Mesodermal cell (in vitro differentiated cells): ENCODE data around the gene APLF.
"Not testable (repeated sequence)": the region's sequence is repeated elsewhere in the genome, so short reads cannot be mapped to it uniquely, and the experiment has no call there.

Experiments
- H3K27ac ChIP-seq: 2 replicates; pipeline ENCODE4 v1.7.0; 2013; ENCODE audit warnings: mild to moderate bottlenecking, low read depth, low read length, moderate library complexity; ENCODE audit not compliant: severe bottlenecking
- H3K36me3 ChIP-seq: 2 replicates; pipeline ENCODE4 v1.7.1; 2013; ENCODE audit warnings: mild to moderate bottlenecking, low read length, moderate library complexity; ENCODE audit not compliant: control insufficient read depth, insufficient read depth
- H3K4me1 ChIP-seq: one replicate; pipeline ENCODE4 v1.7.1; 2013; ENCODE audit warnings: mild to moderate bottlenecking, low read length; ENCODE audit not compliant: insufficient read depth, control insufficient read depth, poor library complexity, severe bottlenecking
- H3K4me3 ChIP-seq: 2 replicates; pipeline ENCODE4 v1.7.0; 2013; ENCODE audit warnings: low read length, control low read depth, mild to moderate bottlenecking; ENCODE audit not compliant: insufficient read depth, poor library complexity, severe bottlenecking; ENCODE audit errors: extremely low read depth
- H3K9me3 ChIP-seq: 2 replicates; pipeline ENCODE4 v1.7.1; 2013; ENCODE audit warnings: mild to moderate bottlenecking, low read length, moderate library complexity; ENCODE audit not compliant: control insufficient read depth
- WGBS, 2 experiments: methylation state at CpG; one replicate each; pipeline ENCODE4 v1.1.5; 2013; ENCODE audit warnings: missing lambda C conversion rate in 2 of 2; ENCODE audit not compliant: insufficient coverage in 2 of 2; 5-methylcytosine and 5-hydroxymethylcytosine counted together

The APLF gene

DNA sequence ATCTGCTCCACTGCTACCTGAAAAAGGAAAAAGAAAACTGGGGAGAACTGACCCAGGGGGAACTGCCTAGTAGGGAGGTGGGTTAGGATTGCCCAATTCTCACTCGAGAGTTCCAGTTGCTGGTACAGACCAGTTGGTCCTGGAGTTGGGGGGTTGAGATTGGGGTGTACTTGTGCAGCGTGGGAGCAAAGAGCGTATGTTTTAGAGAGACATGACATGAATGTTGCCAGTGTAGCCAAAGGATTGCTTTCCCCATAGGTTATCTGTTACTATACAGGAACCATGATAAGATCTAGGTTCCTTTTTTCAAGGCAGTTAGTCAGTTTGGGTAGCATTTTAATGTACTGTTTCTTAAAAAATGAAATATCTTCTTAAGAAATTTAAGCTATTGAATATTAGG, 68.6 kb downstream of the APLF start:
- no peak overlapping the region for H3K27ac ChIP-seq

DNA sequence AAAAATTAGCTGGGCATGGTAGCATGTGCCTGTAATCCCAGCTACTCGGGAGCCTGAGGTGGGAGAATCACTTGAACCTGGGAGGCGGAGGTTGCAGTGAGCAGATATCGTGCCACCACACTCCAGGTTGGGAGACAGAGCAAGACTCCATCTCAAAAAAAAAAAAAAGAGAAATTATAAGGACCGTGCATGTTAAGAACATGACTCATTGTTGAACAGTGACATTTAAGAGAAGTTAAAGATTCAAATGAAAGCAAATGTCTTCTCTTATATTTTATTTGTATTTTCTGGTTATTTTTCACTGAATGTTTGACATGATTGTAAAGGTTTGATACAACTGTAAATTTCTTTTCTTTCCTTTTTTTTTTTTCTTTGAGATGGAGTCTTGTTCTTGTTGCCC, 69.6 kb downstream of the APLF start:
- H3K4me3 ChIP-seq: no peak overlapping the region
- no peaks in the 10 kb centered on the region for H3K36me3 ChIP-seq
- no peaks in the 10 kb centered on the region for H3K4me1 ChIP-seq
- 100% methylated on average over 4 of the region's 4 CpGs; no CpG with 5 or more reads in 1 of the 2 experiments for WGBS, 2 experiments
- no peaks in the 10 kb centered on the region for H3K9me3 ChIP-seq
- no peak overlapping the region for H3K27ac ChIP-seq

More for the DNA sequence above, 68.6 kb downstream of the APLF start:
- no peaks in the 10 kb centered on the region for H3K36me3 ChIP-seq
- no peak overlapping the region for H3K4me3 ChIP-seq
- no peaks in the 10 kb centered on the region for H3K4me1 ChIP-seq
- no peaks in the 10 kb centered on the region for H3K9me3 ChIP-seq
- 96 to 100% methylated on average over 3 of the region's 3 CpGs for WGBS, 2 experiments

DNA sequence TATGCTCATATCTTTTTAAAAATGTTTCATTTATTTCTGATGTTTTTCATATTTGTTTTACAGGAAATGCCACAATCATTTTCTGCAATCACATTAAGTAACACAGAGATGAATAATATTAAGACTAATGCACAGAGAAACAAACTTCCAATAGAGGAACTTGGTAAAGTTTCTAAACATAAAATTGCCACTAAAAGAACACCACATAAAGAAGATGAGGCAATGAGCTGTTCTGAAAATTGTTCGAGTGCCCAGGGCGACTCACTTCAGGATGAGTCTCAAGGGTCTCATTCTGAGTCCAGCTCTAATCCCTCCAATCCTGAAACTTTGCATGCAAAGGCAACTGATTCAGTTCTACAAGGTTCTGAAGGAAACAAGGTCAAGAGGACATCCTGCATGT, 70.4 kb downstream of the APLF start:
- Histone ChIP-seq H3K36me3 (no peaks in the 10 kb centered on the region), H3K27ac (no peak overlapping the region), H3K4me1 (no peaks in the 10 kb centered on the region), H3K4me3 (no peak overlapping the region), H3K9me3 (no peaks in the 10 kb centered on the region)
- WGBS, 2 experiments: 92 to 100% methylated on average over 1 to 2 of the region's 2 CpGs

DNA sequence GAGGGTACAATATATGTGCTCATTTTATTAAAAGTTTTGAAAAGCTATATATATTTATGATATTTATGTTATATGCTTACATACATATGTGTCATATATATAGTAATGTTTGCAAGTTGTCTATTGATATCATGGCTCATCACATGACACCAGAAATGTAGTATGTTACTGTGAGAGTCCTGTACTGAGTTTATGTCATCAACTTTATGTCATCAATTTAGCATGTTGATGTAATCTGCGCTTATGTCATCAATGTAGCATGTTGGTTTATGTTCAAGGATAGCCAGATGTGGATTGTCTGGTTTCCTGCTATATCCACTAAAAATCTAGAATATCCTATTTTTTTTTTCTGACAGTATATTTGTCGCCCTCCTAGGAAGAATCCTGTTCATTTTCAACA, 77.4 kb downstream of the APLF start:
- H3K4me3 ChIP-seq: no peak overlapping the region
- H3K27ac ChIP-seq: no peak overlapping the region
- no CpG with 5 or more reads among the region's 2 CpGs for WGBS, 2 experiments
- H3K9me3 ChIP-seq: no peaks in the 10 kb centered on the region
- H3K4me1 ChIP-seq: no peaks in the 10 kb centered on the region
- H3K36me3 ChIP-seq: no peaks in the 10 kb centered on the region

DNA sequence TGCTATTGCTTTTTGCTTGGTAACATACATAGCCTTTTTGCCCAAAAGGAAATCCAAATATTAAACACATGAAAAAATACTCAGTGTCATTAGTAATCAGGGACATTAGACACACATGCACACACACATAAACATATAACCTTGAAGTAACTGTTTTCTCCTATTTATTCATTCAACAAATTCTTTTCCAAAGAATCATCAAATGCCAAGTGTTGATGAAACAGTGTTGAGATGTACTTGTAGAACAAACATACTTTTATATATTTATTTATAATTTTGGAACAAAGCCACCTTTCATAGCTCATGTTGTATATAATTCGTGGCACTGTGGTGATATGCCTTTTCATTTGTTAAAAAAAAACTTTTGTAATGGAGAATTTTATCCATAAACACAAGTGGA, 81.0 kb downstream of the APLF start:
- Histone ChIP-seq H3K27ac (no peak overlapping the region), H3K9me3 (no peaks in the 10 kb centered on the region), H3K4me1 (no peaks in the 10 kb centered on the region), H3K36me3 (no peaks in the 10 kb centered on the region), H3K4me3 (no peak overlapping the region)
- no CpG with 5 or more reads among the region's 1 CpG for WGBS, 2 experiments

DNA sequence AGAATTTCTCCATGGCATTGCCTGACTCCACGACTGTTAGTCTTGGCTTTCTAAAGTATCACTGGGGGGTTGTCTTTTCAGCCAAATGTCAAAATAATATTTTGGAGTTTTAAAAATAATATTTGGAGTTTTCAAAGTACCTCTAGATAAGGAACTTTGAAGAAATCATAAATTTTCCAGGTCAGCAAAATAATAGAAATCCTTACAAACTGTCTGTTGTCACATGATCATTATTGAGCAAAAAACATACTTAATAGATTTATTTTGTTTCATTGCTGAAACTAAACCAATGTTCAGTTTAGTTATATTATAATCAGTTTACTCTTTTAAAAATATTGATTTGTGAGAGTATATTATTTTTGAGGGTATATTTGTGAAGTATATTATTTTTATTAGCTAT, 85.7 kb downstream of the APLF start:
- no peaks in the 10 kb centered on the region for H3K36me3 ChIP-seq
- no peak overlapping the region for H3K4me3 ChIP-seq
- WGBS, 2 experiments: no CpG with 5 or more reads among the region's 1 CpG
- H3K27ac ChIP-seq: no peak overlapping the region
- H3K4me1 ChIP-seq: no peaks in the 10 kb centered on the region
- no peaks in the 10 kb centered on the region for H3K9me3 ChIP-seq

DNA sequence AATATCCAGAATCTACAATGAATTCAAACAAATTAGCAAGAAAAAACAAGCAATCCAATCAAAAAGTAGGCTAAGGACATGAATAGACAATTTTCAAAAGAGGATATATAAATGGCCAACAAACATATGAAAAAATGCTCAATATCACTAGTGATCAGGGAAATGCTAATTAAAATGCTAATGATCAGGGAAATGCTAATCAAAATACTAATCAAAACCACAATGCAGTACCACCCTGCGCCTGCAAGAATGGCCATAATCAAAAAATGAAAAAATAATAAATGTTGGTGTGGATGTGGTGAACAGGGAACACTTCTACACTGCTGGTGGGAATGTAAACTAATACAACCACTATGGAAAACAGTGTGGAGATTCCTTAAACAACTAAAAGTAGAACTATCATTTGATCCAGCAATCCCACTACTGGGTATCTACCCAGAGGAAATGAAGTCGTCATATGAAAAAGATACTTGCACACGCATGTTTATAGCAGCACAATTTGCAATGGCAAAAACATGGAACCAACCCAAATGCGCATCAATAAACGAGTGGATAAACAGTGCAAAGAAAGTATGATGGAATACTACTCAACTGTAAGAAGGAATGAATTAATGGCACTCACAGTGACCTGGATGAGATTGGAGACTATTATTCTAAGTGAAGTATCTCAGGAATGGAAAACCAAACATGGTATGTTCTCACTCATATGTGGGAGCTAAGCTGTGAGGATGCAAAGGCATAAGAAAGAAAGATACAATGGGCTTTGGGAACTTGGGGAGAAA, 88.2 kb downstream of the APLF start:
- WGBS, 2 experiments: 92 to 100% methylated on average over 2 to 4 of the region's 5 CpGs
- not testable (repeated sequence) for H3K36me3 ChIP-seq, H3K4me3 ChIP-seq, H3K4me1 ChIP-seq, H3K27ac ChIP-seq, H3K9me3 ChIP-seq

DNA sequence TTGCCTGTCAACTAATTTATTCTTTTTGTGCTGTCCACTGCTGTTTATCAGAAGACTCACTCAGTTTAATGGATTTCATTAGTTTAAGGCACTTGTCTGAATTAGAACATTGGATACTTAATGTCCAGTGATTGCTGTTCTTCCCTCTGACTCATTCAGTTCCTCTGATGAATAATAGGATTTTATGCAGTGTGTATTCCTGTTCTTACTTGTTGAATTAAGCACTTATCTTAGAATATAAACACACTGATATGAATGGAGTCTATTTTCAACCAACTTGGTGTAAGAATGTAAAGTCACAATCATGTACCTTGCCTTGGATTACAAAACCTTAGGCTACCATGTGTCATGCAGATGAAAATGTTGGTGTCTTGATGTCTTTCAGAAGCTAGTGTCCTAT, 89.0 kb downstream of the APLF start:
- Histone ChIP-seq H3K27ac (no peak overlapping the region), H3K9me3 (no peaks in the 10 kb centered on the region), H3K36me3 (no peaks in the 10 kb centered on the region), H3K4me1 (no peaks in the 10 kb centered on the region), H3K4me3 (no peak overlapping the region)

DNA sequence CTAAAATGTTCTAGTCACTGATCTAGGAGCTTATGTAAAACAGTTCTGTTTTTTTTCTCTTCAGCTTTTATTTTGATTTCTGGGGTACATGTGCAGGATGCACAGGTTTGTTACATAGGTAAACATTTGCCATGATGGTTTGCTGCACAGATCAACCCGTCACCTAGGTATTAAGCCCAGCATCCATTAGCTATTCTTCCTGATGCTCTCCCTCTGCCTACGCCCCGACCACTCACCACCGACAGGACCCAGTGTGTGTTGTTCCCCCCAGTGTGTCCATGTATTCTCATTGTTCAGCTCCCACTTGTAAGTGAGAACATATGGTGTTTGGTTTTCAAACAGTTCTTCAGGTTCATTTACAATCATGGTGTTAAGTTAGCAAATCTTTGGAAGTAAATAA, 91.2 kb downstream of the APLF start:
- Histone ChIP-seq H3K4me3 (no peak overlapping the region), H3K9me3 (no peaks in the 10 kb centered on the region), H3K4me1 (no peaks in the 10 kb centered on the region), H3K36me3 (no peaks in the 10 kb centered on the region), H3K27ac (no peak overlapping the region)
- no CpG with 5 or more reads among the region's 4 CpGs for WGBS, 2 experiments

DNA sequence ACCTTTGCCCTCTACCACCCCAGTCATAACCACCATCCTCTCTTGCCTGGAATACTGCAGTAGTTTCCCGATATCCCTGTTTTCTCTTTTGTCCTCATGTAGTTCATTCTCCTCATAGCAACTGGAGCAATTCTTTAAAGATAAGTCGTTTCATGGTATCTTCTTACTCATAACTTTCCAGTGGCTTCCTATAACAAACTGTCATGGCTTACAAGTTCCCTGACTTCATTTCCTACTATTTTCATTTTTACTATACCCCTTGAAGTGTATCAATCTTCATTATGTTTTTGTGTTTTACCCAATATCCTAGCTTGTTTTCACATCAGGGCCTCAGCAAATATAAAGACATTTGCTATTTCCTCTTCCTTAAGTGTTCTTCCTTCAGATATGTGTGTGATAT, 92.3 kb downstream of the APLF start:
- Histone ChIP-seq H3K4me3 (no peak overlapping the region), H3K27ac (no peak overlapping the region)
- 78 to 96% methylated on average over 2 of the region's 2 CpGs for WGBS, 2 experiments

DNA sequence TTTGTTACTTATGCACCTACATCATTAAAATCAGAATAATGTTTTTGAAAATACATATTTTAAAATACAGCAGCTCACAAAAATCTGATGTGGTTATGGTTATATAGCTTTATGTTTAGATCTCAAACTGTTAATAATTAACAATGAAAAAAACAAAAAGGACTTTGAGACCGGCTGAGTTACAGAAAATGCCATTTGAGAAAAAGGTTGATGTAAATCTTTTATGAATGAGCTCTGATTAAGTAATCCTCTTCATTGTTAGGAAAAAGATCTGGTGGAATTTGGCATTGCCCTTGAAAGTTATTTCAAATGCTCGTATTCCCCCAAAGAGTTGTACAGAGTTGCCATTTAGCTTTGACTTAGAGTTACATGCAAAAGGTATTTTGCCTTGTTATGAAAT, 93.2 kb downstream of the APLF start:
- Histone ChIP-seq H3K9me3 (no peaks in the 10 kb centered on the region), H3K27ac (no peak overlapping the region), H3K4me3 (no peak overlapping the region), H3K36me3 (no peaks in the 10 kb centered on the region), H3K4me1 (no peaks in the 10 kb centered on the region)
- WGBS, 2 experiments: 82 to 100% methylated on average over 1 to 2 of the region's 2 CpGs

More for the DNA sequence above, 92.3 kb downstream of the APLF start:
- Histone ChIP-seq H3K36me3 (no peaks in the 10 kb centered on the region), H3K4me1 (no peaks in the 10 kb centered on the region), H3K9me3 (no peaks in the 10 kb centered on the region)
